Liver (tissue), 9 donors: Measurements from ENCODE around the gene MEGF6. TPM values are rescaled to one million over a fixed set of nuclear protein-coding genes. Genes with fewer than 3 reads are reported as not detected.

Experiments used
- DNase-seq: peaks from one replicate; pipeline ENCODE4 v3.0.0-alpha.2; 2017; ENCODE audit warnings: low spot score
- H3K27ac ChIP-seq, 2 donors: one replicate each; pipeline ENCODE4 v1.7.0; 2013; ENCODE audit warnings: inconsistent platforms in 2 of 2, low read length in 2 of 2, control low read depth in 1 of 2, low read depth in 1 of 2, mild to moderate bottlenecking in 1 of 2
- H3K27me3 ChIP-seq, 4 donors: one replicate each; pipeline versions ENCODE4 v1.6.1 to v1.7.0; 2013; ENCODE audit warnings: low read length in 3 of 4, inconsistent platforms in 1 of 4, mild to moderate bottlenecking in 1 of 4, moderate library complexity in 1 of 4; ENCODE audit not compliant: control insufficient read depth in 4 of 4, insufficient read depth in 4 of 4
- H3K36me3 ChIP-seq, 4 donors: one replicate each; pipeline versions ENCODE4 v1.6.1 to v1.7.0; 2013; ENCODE audit warnings: low read length in 3 of 4, mild to moderate bottlenecking in 3 of 4, low read depth in 1 of 4, moderate library complexity in 1 of 4; ENCODE audit not compliant: control insufficient read depth in 4 of 4, insufficient read depth in 3 of 4
- H3K4me1 ChIP-seq, 4 donors: one replicate each; pipeline versions ENCODE4 v1.6.1 to v1.7.0; 2013; ENCODE audit warnings: low read length in 3 of 4, mild to moderate bottlenecking in 3 of 4, moderate library complexity in 1 of 4; ENCODE audit not compliant: control insufficient read depth in 4 of 4, insufficient read depth in 4 of 4
- H3K4me3 ChIP-seq, 3 donors: one replicate each; pipeline versions ENCODE4 v1.6.1 to v1.7.0; 2013; ENCODE audit warnings: low read length in 3 of 3, control low read depth in 1 of 3, low read depth in 1 of 3, mild to moderate bottlenecking in 1 of 3
- H3K9ac ChIP-seq, 2 donors: one replicate each; pipeline ENCODE4 v1.7.0; 2013; ENCODE audit warnings: low read length in 2 of 2, mild to moderate bottlenecking in 2 of 2, moderate library complexity in 2 of 2, control low read depth in 1 of 2, low read depth in 1 of 2
- H3K9me3 ChIP-seq, 4 donors: one replicate each; pipeline versions ENCODE4 v1.6.1 to v1.7.0; 2013; ENCODE audit warnings: low read length in 3 of 4; ENCODE audit not compliant: control insufficient read depth in 4 of 4
- ATF3 ChIP-seq: IDR thresholded peaks from 2 replicates; pipeline ENCODE4 v1.6.1; 2016; ENCODE audit warnings: antibody characterized with exemption
- CTCF ChIP-seq: fragments of 150-350 bp; IDR thresholded peaks from 2 replicates; pipeline ENCODE4 v1.5.1; 2017; ENCODE audit warnings: improper control_type of control experiment, low read depth, low read length; ENCODE audit not compliant: missing input control
- EGR1 ChIP-seq, 2 donors: IDR thresholded peaks; 2 replicates each; pipeline ENCODE4 v1.6.1; 2016 to 2018; ENCODE audit warnings: antibody characterized with exemption in 2 of 2, low read depth in 2 of 2
- FOXA1 ChIP-seq: IDR thresholded peaks from 2 replicates; pipeline ENCODE4 v1.6.1; 2016; ENCODE audit warnings: antibody characterized with exemption
- FOXA2 ChIP-seq: IDR thresholded peaks from 2 replicates; pipeline ENCODE4 v1.6.1; 2016; ENCODE audit warnings: antibody characterized with exemption
- GABPA ChIP-seq, 2 donors: IDR thresholded peaks in 1 of 2; conservative IDR thresholded peaks in 1 of 2; 2 replicates each; pipeline ENCODE4 v1.6.1; 2016; ENCODE audit warnings: antibody characterized with exemption in 2 of 2, mild to moderate bottlenecking in 1 of 2, moderate library complexity in 1 of 2
- HNF4A ChIP-seq, 2 donors: conservative IDR thresholded peaks; 2 replicates each; pipeline ENCODE4 v1.6.1; 2016; ENCODE audit warnings: antibody characterized with exemption in 2 of 2, mild to moderate bottlenecking in 2 of 2
- HNF4G ChIP-seq: IDR thresholded peaks from 2 replicates; pipeline ENCODE4 v1.6.1; 2016; ENCODE audit warnings: antibody characterized with exemption
- JUND ChIP-seq, 2 donors: IDR thresholded peaks; 2 replicates each; pipeline ENCODE4 v1.6.1; 2016; ENCODE audit warnings: antibody characterized with exemption in 2 of 2
- MAX ChIP-seq: IDR thresholded peaks from 2 replicates; pipeline ENCODE4 v1.6.1; 2016; ENCODE audit warnings: antibody characterized with exemption
- NR2F2 ChIP-seq: IDR thresholded peaks from 2 replicates; pipeline ENCODE4 v1.6.1; 2016; ENCODE audit warnings: antibody characterized with exemption
- RAD21 ChIP-seq, 2 donors: IDR thresholded peaks; 2 replicates each; pipeline ENCODE4 v1.6.1; 2016; ENCODE audit warnings: antibody characterized with exemption in 2 of 2, mild to moderate bottlenecking in 2 of 2
- REST ChIP-seq: IDR thresholded peaks from 2 replicates; pipeline ENCODE4 v1.6.1; 2016; ENCODE audit warnings: antibody characterized with exemption, mild to moderate bottlenecking
- RXRA ChIP-seq, 2 donors: IDR thresholded peaks; 2 replicates each; pipeline ENCODE4 v1.6.1; 2017 to 2018; ENCODE audit warnings: antibody characterized with exemption in 2 of 2, mild to moderate bottlenecking in 1 of 2
- SP1 ChIP-seq: IDR thresholded peaks from 2 replicates; pipeline ENCODE4 v1.6.1; 2018; ENCODE audit warnings: antibody characterized with exemption, mild to moderate bottlenecking
- TAF1 ChIP-seq: conservative IDR thresholded peaks from 2 replicates; pipeline ENCODE4 v1.6.1; 2016; ENCODE audit warnings: antibody characterized with exemption, mild to moderate bottlenecking
- YY1 ChIP-seq: IDR thresholded peaks from 2 replicates; pipeline ENCODE4 v1.6.1; 2016; ENCODE audit warnings: antibody characterized with exemption, mild to moderate bottlenecking
- ZBTB33 ChIP-seq: IDR thresholded peaks from 2 replicates; pipeline ENCODE4 v1.6.1; 2016; ENCODE audit warnings: antibody characterized with exemption
- WGBS: extraction: QIAGEN DNeasy Blood & Tissue Kit; methylation state at CpG from one replicate; pipeline ENCODE4 v1.1.7; 2013; 5-methylcytosine and 5-hydroxymethylcytosine counted together
- polyA plus RNA-seq, 2 donors: library from polyadenylated mRNA; stranded (reverse) in 1 of 2; unstranded in 1 of 2; fragments of 200-250 nt in 1 of 2; fragments of >200 nt in 1 of 2; fragmentation: Nextera tagmentation in 1 of 2; extraction: Ambion mirVana in 1 of 2; gene quantifications; one replicate each; pipeline versions ENCODE4 v1.2.1 to v1.2.3, GENCODE V29; 2013 to 2015
- total RNA-seq, 2 donors: library from RNA; depleted of rRNA; stranded (reverse); fragments of >200 nt; gene quantifications; one replicate each; pipeline ENCODE4 v1.2.3, GENCODE V29; 2014
- donor health status: healthy.
- donor health status: healthy.
- donor health status: healthy.
- donor health status: healthy.
- donor health status: healthy.

Gene MEGF6
- total and polyA plus RNA-seq, 4 donors: 1.3 to 11.0 (median 4.0) TPM

GRCh38 chr1:3578906-3579305, 32.4 kb downstream of the MEGF6 start (continued):
- no peak for TF ChIP-seq CTCF
- no peak for TF ChIP-seq HNF4A (conservative IDR thresholded peaks at IDR 0.05)
- TF ChIP-seq RXRA (IDR thresholded peaks at IDR 0.05): no peak
- TF ChIP-seq SP1: no peak
- TF ChIP-seq JUND (IDR thresholded peaks at IDR 0.05): no peak
- TF ChIP-seq GABPA (IDR thresholded peaks at IDR 0.05 in 1 of 2, conservative IDR thresholded peaks at IDR 0.05 in 1 of 2): no peak
- no peak for TF ChIP-seq RAD21 (IDR thresholded peaks at IDR 0.05)
- no peak for TF ChIP-seq TAF1
- TF ChIP-seq FOXA1: no peak
- no peak for TF ChIP-seq FOXA2

- 80% methylated on average over 8 of the region's 8 CpGs for whole genome bisulfite sequencing
- no peaks in the 10 kb centered on the region for H3K27me3 ChIP-seq
- no peak overlapping the region for H3K4me3 ChIP-seq
- no peak overlapping the region for H3K9ac ChIP-seq
- H3K27ac ChIP-seq: no peak overlapping the region
- no peaks in the 10 kb centered on the region for H3K9me3 ChIP-seq
- no peak for DNase-seq
- TF ChIP-seq REST (no peak), FOXA2 (no peak), ATF3 (no peak), RAD21 (IDR thresholded peaks at IDR 0.05) (no peak), SP1 (no peak), TAF1 (no peak), HNF4A (conservative IDR thresholded peaks at IDR 0.05) (no peak), NR2F2 (no peak), GABPA (IDR thresholded peaks at IDR 0.05 in 1 of 2, conservative IDR thresholded peaks at IDR 0.05 in 1 of 2) (no peak), EGR1 (IDR thresholded peaks at IDR 0.05; ENCODE audit: low read depth in 2 of 2) (no peak), ZBTB33 (no peak), CTCF (no peak), HNF4G (no peak), MAX (no peak), RXRA (IDR thresholded peaks at IDR 0.05) (no peak), YY1 (no peak), FOXA1 (no peak), JUND (IDR thresholded peaks at IDR 0.05) (no peak)
- no peaks in the 10 kb centered on the region for H3K36me3 ChIP-seq
- no peaks in the 10 kb centered on the region for H3K4me1 ChIP-seq
Observed at GRCh38 chr1:3578433-3578805, 32.9 kb downstream of the MEGF6 start.
